Measurements from ENCODE around the gene SERPINA5. TPM values are rescaled to one million over a fixed set of nuclear protein-coding genes. Genes with fewer than 3 reads are reported as not detected.

Gene SERPINA5
- total RNA-seq, 1 donor from 2014 or later: not detected

DNA sequence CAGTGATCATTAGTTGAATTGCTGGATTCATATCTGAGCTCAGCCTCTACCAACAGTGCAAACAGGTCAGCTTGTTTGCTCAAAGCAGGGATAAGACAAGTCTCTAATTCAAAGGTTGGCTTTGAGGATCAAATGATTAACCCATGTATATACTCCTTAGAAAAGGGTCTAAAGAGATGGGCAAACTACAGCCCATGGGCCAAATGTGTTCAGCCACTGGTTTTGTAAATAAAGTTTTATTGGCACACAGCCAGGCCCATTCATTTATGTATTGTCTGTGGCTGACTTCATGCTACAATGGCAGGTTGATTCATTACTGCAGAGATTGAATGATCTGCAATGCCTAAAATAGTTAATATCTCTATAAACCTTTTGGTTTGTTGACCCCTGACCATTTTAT, 16.8 kb upstream of the SERPINA5 start:
- Mint-ChIP-seq H3K9me3 (no peaks in the 10 kb centered on the region), H3K27ac (no peak overlapping the region), H3K4me3 (no peak overlapping the region), H3K27me3 (no peaks in the 10 kb centered on the region), H3K36me3 (ENCODE audit: low read depth) (no peaks in the 10 kb centered on the region), H3K4me1 (no peaks in the 10 kb centered on the region)
- DNase-seq (no peak), ATAC-seq (ENCODE audit: low read depth) (no peak)
- CTCF ChIA-PET: no interaction called here
- intact Hi-C loops (cut with micrococcal nuclease): no loop called here
- POLR2A ChIA-PET: no interaction called here
- TF ChIP-seq, protein P1, sequence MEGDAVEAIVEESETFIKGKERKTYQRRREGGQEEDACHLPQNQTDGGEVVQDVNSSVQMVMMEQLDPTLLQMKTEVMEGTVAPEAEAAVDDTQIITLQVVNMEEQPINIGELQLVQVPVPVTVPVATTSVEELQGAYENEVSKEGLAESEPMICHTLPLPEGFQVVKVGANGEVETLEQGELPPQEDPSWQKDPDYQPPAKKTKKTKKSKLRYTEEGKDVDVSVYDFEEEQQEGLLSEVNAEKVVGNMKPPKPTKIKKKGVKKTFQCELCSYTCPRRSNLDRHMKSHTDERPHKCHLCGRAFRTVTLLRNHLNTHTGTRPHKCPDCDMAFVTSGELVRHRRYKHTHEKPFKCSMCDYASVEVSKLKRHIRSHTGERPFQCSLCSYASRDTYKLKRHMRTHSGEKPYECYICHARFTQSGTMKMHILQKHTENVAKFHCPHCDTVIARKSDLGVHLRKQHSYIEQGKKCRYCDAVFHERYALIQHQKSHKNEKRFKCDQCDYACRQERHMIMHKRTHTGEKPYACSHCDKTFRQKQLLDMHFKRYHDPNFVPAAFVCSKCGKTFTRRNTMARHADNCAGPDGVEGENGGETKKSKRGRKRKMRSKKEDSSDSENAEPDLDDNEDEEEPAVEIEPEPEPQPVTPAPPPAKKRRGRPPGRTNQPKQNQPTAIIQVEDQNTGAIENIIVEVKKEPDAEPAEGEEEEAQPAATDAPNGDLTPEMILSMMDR (IDR thresholded peaks at IDR 0.05): no peak

- intact Hi-C loops (cut with micrococcal nuclease): no loop called here
- no peak overlapping the region for H3K27ac Mint-ChIP-seq
- H3K4me3 Mint-ChIP-seq: no peak overlapping the region
- POLR2A ChIA-PET: no interaction called here
- TF ChIP-seq, protein P1 (IDR thresholded peaks at IDR 0.05): no peak
- no peaks in the 10 kb centered on the region for H3K36me3 Mint-ChIP-seq (ENCODE audit: low read depth)
- no peaks in the 10 kb centered on the region for H3K27me3 Mint-ChIP-seq
- CTCF ChIA-PET: no interaction called here
- no peaks in the 10 kb centered on the region for H3K4me1 Mint-ChIP-seq
- no peak for ATAC-seq (ENCODE audit: low read depth)
- no peaks in the 10 kb centered on the region for H3K9me3 Mint-ChIP-seq
- DNase-seq: no peak
These were observed 13.0 kb upstream of the SERPINA5 start for GRCh38 chr14:94568186-94568585.

DNA sequence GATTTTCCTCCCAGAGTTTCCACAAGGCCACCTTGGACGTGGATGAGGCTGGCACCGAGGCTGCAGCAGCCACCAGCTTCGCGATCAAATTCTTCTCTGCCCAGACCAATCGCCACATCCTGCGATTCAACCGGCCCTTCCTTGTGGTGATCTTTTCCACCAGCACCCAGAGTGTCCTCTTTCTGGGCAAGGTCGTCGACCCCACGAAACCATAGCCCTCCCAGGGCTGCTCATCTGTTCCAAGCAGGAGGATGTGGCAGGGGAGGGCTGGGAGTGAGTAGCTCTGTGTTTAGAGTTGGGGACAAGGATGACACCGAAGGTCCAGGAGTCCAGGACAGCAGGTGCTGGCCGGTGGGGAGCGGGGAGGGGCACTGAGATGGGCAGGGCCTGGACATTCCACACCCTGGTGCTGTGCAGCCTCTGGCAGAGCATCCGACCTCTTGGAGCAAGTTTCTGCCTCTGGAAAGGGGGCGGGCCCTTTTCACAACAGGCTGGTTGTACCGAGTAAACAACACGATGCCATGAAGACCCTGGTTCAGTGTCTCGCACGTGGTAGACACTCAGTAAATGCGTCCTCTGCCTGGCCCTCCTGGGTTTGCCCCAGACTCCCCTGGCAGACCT, 11.7 kb upstream of the SERPINA5 start:
- ChIA-PET POLR2A (no interaction called here), CTCF (no interaction called here)
- Mint-ChIP-seq H3K4me3 (no peak overlapping the region), H3K27me3 (no peaks in the 10 kb centered on the region), H3K27ac (no peak overlapping the region), H3K36me3 (ENCODE audit: low read depth) (no peaks in the 10 kb centered on the region), H3K9me3 (no peaks in the 10 kb centered on the region), H3K4me1 (no peaks in the 10 kb centered on the region)
- intact Hi-C loops (cut with micrococcal nuclease): no loop called here
- DNase-seq (no peak), ATAC-seq (ENCODE audit: low read depth) (no peak)
- TF ChIP-seq, protein P1 (IDR thresholded peaks at IDR 0.05): no peak

- DNase-seq (no peak), ATAC-seq (ENCODE audit: low read depth) (no peak)
- Mint-ChIP-seq H3K4me1 (no peaks in the 10 kb centered on the region), H3K36me3 (ENCODE audit: low read depth) (no peaks in the 10 kb centered on the region), H3K4me3 (no peak overlapping the region), H3K9me3 (no peaks in the 10 kb centered on the region), H3K27me3 (no peaks in the 10 kb centered on the region), H3K27ac (no peak overlapping the region)
- POLR2A ChIA-PET: no interaction called here
- TF ChIP-seq, protein P1 (IDR thresholded peaks at IDR 0.05): no peak
- intact Hi-C loops (cut with micrococcal nuclease): no loop called here
- CTCF ChIA-PET: no interaction called here
These were observed 11.2 kb upstream of the SERPINA5 start for GRCh38 chr14:94570002-94570400.

GRCh38 chr14:94570440-94570839, 10.8 kb upstream of the SERPINA5 start:
- ChIA-PET CTCF (no interaction called here), POLR2A (no interaction called here)
- no peaks in the 10 kb centered on the region for H3K36me3 Mint-ChIP-seq (ENCODE audit: low read depth)
- no peak for DNase-seq
- H3K27ac Mint-ChIP-seq: no peak overlapping the region
- intact Hi-C loops (cut with micrococcal nuclease): no loop called here
- no peaks in the 10 kb centered on the region for H3K9me3 Mint-ChIP-seq
- H3K27me3 Mint-ChIP-seq: no peaks in the 10 kb centered on the region
- H3K4me3 Mint-ChIP-seq: no peak overlapping the region
- no peaks in the 10 kb centered on the region for H3K4me1 Mint-ChIP-seq
- TF ChIP-seq, protein P1 (IDR thresholded peaks at IDR 0.05): no peak
- ATAC-seq (ENCODE audit: low read depth): no peak

Measured in activated B cell treated with CpG ODN at 0.5 μM for 24 hours (primary cell).